ENCODE measurements around the gene CEP85L. TPM values are rescaled to one million over a fixed set of nuclear protein-coding genes. Genes with fewer than 3 reads are reported as not detected.

CEP85L gene
- total RNA-seq (96.4 TPM), polyA plus RNA-seq (10 to 100 TPM; 19.3 to 32.0 (median 26.5) TPM)

GRCh38 chr6:118651282-118652050 lies at the start of gene CEP85L:
Gene CEP85L (minus strand): TSS chr6:118651591. CDS start chr6:118651269, 322 bp downstream.
- ATAC-seq (ENCODE audit: low read depth in 2 of 2) = peak; percentile 94 to 95
- no peaks in the 10 kb centered on the region for H3K9me3 Mint-ChIP-seq
- Histone ChIP-seq H3K4me3 (ENCODE audit: low read depth, low read length) (peak within 1 kb of the TSS; percentile 84), H3K27ac (ENCODE audit: insufficient read depth, low read length, poor library complexity, severe bottlenecking) (peak within 1 kb of the TSS; percentile 87), H3K27me3 (ENCODE audit: control insufficient read depth, insufficient read depth, low read length) (no peaks in the 10 kb centered on the region), H3K36me3 (ENCODE audit: control insufficient read depth, insufficient read depth, low read length) (peaks cover 4% of the 10 kb centered on the region), H3K9me3 (ENCODE audit: control insufficient read depth in 2 of 2, low read length in 2 of 2) (no peaks in the 10 kb centered on the region), H3K4me1 (ENCODE audit: control insufficient read depth, insufficient read depth, low read length, poor library complexity, severe bottlenecking) (peaks cover 33% of the 10 kb centered on the region)
- H3K4me3 Mint-ChIP-seq = peak within 1 kb of the TSS; percentile 85 to 97 (median 93)
- H3K27ac Mint-ChIP-seq = peak within 1 kb of the TSS; percentile 79 to 97 (median 95)
- DNase-seq = peak; percentile 88 to 93 (median 90)
- no peaks in the 10 kb centered on the region for H3K27me3 Mint-ChIP-seq
- peaks cover 4% of the 10 kb centered on the region for H3K36me3 Mint-ChIP-seq
- peaks cover 21 to 51% (median 43%) of the 10 kb centered on the region in 4 donors for H3K4me1 Mint-ChIP-seq

GRCh38 chr6:118700531-118700930 lies 49.1 kb upstream of the CEP85L start:
- H3K27me3 Mint-ChIP-seq = no peaks in the 10 kb centered on the region
- peaks cover 13 to 96% (median 62%) of the 10 kb centered on the region in 4 donors for H3K4me1 Mint-ChIP-seq
- Histone ChIP-seq H3K36me3 (ENCODE audit: control insufficient read depth, insufficient read depth, low read length) (peaks cover 48% of the 10 kb centered on the region), H3K27ac (ENCODE audit: insufficient read depth, low read length, poor library complexity, severe bottlenecking) (no peak overlapping the region), H3K4me1 (ENCODE audit: control insufficient read depth, insufficient read depth, low read length, poor library complexity, severe bottlenecking) (peaks cover 30% of the 10 kb centered on the region), H3K9me3 (ENCODE audit: control insufficient read depth in 2 of 2, low read length in 2 of 2) (no peaks in the 10 kb centered on the region), H3K4me3 (ENCODE audit: low read depth, low read length) (peak overlapping the region; percentile 16), H3K27me3 (ENCODE audit: control insufficient read depth, insufficient read depth, low read length) (no peaks in the 10 kb centered on the region)
- no peaks in the 10 kb centered on the region for H3K9me3 Mint-ChIP-seq
- peak overlapping the region; percentile 27 to 82 (median 49) for H3K27ac Mint-ChIP-seq
- no peak for DNase-seq
- peak overlapping the region in 1 of 4 donors; percentile 31 for H3K4me3 Mint-ChIP-seq
- ATAC-seq (ENCODE audit: low read depth in 2 of 2) = no peak
- H3K36me3 Mint-ChIP-seq = peaks cover 53% of the 10 kb centered on the region

GRCh38 chr6:118697554-118697953 lies 46.2 kb upstream of the CEP85L start:
- H3K9me3 Mint-ChIP-seq = no peaks in the 10 kb centered on the region
- H3K4me3 ChIP-seq (ENCODE audit: low read depth, low read length) = no peak overlapping the region
- ATAC-seq (ENCODE audit: low read depth in 2 of 2) = no peak

GRCh38 chr6:118696271-118696670 lies 44.9 kb upstream of the CEP85L start:
- Histone ChIP-seq H3K27me3 (ENCODE audit: control insufficient read depth, insufficient read depth, low read length) (no peaks in the 10 kb centered on the region), H3K9me3 (ENCODE audit: control insufficient read depth in 2 of 2, low read length in 2 of 2) (no peaks in the 10 kb centered on the region), H3K4me3 (ENCODE audit: low read depth, low read length) (no peak overlapping the region), H3K36me3 (ENCODE audit: control insufficient read depth, insufficient read depth, low read length) (peaks cover 40% of the 10 kb centered on the region), H3K4me1 (ENCODE audit: control insufficient read depth, insufficient read depth, low read length, poor library complexity, severe bottlenecking) (peaks cover 16% of the 10 kb centered on the region), H3K27ac (ENCODE audit: insufficient read depth, low read length, poor library complexity, severe bottlenecking) (no peak overlapping the region)
- ATAC-seq (ENCODE audit: low read depth in 2 of 2) (no peak), DNase-seq (no peak)
- Mint-ChIP-seq H3K27me3 (no peaks in the 10 kb centered on the region), H3K4me3 (peak overlapping the region in 1 of 4 donors; percentile 66), H3K9me3 (no peaks in the 10 kb centered on the region), H3K36me3 (peaks cover 40% of the 10 kb centered on the region), H3K27ac (peak overlapping the region in 1 of 3 donors; percentile 73), H3K4me1 (peaks cover 32 to 94% (median 69%) of the 10 kb centered on the region in 4 donors)

More at GRCh38 chr6:118697554-118697953, 46.2 kb upstream of the CEP85L start:
- Histone ChIP-seq H3K4me1 (ENCODE audit: control insufficient read depth, insufficient read depth, low read length, poor library complexity, severe bottlenecking) (peaks cover 11% of the 10 kb centered on the region), H3K27me3 (ENCODE audit: control insufficient read depth, insufficient read depth, low read length) (no peaks in the 10 kb centered on the region), H3K9me3 (ENCODE audit: control insufficient read depth in 2 of 2, low read length in 2 of 2) (no peaks in the 10 kb centered on the region), H3K27ac (ENCODE audit: insufficient read depth, low read length, poor library complexity, severe bottlenecking) (no peak overlapping the region), H3K36me3 (ENCODE audit: control insufficient read depth, insufficient read depth, low read length) (peaks cover 48% of the 10 kb centered on the region)
- peak overlapping the region in 2 of 3 donors; percentile 64 to 73 for H3K27ac Mint-ChIP-seq
- H3K4me1 Mint-ChIP-seq = peaks cover 32 to 97% (median 69%) of the 10 kb centered on the region in 4 donors
- no peaks in the 10 kb centered on the region for H3K27me3 Mint-ChIP-seq
- H3K4me3 Mint-ChIP-seq = peak overlapping the region in 1 of 4 donors; percentile 17
- peak in 1 of 3 donors; percentile 17 for DNase-seq
- peaks cover 53% of the 10 kb centered on the region for H3K36me3 Mint-ChIP-seq

- Histone ChIP-seq H3K4me1 (ENCODE audit: control insufficient read depth, insufficient read depth, low read length, poor library complexity, severe bottlenecking) (peaks cover 16% of the 10 kb centered on the region), H3K36me3 (ENCODE audit: control insufficient read depth, insufficient read depth, low read length) (peaks cover 26% of the 10 kb centered on the region), H3K9me3 (ENCODE audit: control insufficient read depth in 2 of 2, low read length in 2 of 2) (no peaks in the 10 kb centered on the region), H3K27me3 (ENCODE audit: control insufficient read depth, insufficient read depth, low read length) (no peaks in the 10 kb centered on the region), H3K27ac (ENCODE audit: insufficient read depth, low read length, poor library complexity, severe bottlenecking) (no peak overlapping the region), H3K4me3 (ENCODE audit: low read depth, low read length) (no peak overlapping the region)
- ATAC-seq (ENCODE audit: low read depth in 2 of 2) (no peak), DNase-seq (no peak)
- Mint-ChIP-seq H3K4me3 (peak overlapping the region in 1 of 4 donors; percentile 56), H3K9me3 (no peaks in the 10 kb centered on the region), H3K27me3 (no peaks in the 10 kb centered on the region), H3K36me3 (peaks cover 43% of the 10 kb centered on the region), H3K4me1 (peaks cover 45 to 88% (median 69%) of the 10 kb centered on the region in 4 donors), H3K27ac (peak overlapping the region in 2 of 3 donors; percentile 37 to 65)
Observed at GRCh38 chr6:118693562-118693961, 42.2 kb upstream of the CEP85L start.

GRCh38 chr6:118685823-118686449 lies 34.5 kb upstream of the CEP85L start:
- Histone ChIP-seq H3K27ac (ENCODE audit: insufficient read depth, low read length, poor library complexity, severe bottlenecking) (no peak overlapping the region), H3K9me3 (ENCODE audit: control insufficient read depth in 2 of 2, low read length in 2 of 2) (no peaks in the 10 kb centered on the region), H3K27me3 (ENCODE audit: control insufficient read depth, insufficient read depth, low read length) (no peaks in the 10 kb centered on the region), H3K4me3 (ENCODE audit: low read depth, low read length) (no peak overlapping the region), H3K4me1 (ENCODE audit: control insufficient read depth, insufficient read depth, low read length, poor library complexity, severe bottlenecking) (peaks cover 18% of the 10 kb centered on the region), H3K36me3 (ENCODE audit: control insufficient read depth, insufficient read depth, low read length) (peaks cover 5% of the 10 kb centered on the region)
- DNase-seq = no peak
- Mint-ChIP-seq H3K27me3 (no peaks in the 10 kb centered on the region), H3K36me3 (peaks cover 35% of the 10 kb centered on the region), H3K4me1 (peaks cover 54 to 74% (median 67%) of the 10 kb centered on the region in 4 donors), H3K4me3 (peak overlapping the region in 1 of 4 donors; percentile 41), H3K27ac (peak overlapping the region; percentile 48 to 74 (median 69)), H3K9me3 (no peaks in the 10 kb centered on the region)
- no peak for ATAC-seq (ENCODE audit: low read depth in 2 of 2)

GRCh38 chr6:118683881-118684872 lies 32.8 kb upstream of the CEP85L start:
- peak in 1 of 2 donors; percentile 18 for ATAC-seq (ENCODE audit: low read depth in 2 of 2)
- no peaks in the 10 kb centered on the region for H3K27me3 Mint-ChIP-seq
- H3K4me1 ChIP-seq (ENCODE audit: control insufficient read depth, insufficient read depth, low read length, poor library complexity, severe bottlenecking) = peaks cover 33% of the 10 kb centered on the region
- H3K9me3 Mint-ChIP-seq = no peaks in the 10 kb centered on the region
- no peaks in the 10 kb centered on the region for H3K36me3 ChIP-seq (ENCODE audit: control insufficient read depth, insufficient read depth, low read length)
- H3K36me3 Mint-ChIP-seq = peaks cover 22% of the 10 kb centered on the region
- H3K27ac ChIP-seq (ENCODE audit: insufficient read depth, low read length, poor library complexity, severe bottlenecking) = peak overlapping the region; percentile 19
- peak in 1 of 3 donors; percentile 12 for DNase-seq
- peaks cover 53 to 75% (median 63%) of the 10 kb centered on the region in 4 donors for H3K4me1 Mint-ChIP-seq
- H3K27ac Mint-ChIP-seq = peak overlapping the region; percentile 56 to 91 (median 81)
- peak overlapping the region; percentile 32 for H3K4me3 ChIP-seq (ENCODE audit: low read depth, low read length)
- H3K27me3 ChIP-seq (ENCODE audit: control insufficient read depth, insufficient read depth, low read length) = no peaks in the 10 kb centered on the region
- H3K9me3 ChIP-seq (ENCODE audit: control insufficient read depth in 2 of 2, low read length in 2 of 2) = no peaks in the 10 kb centered on the region
- H3K4me3 Mint-ChIP-seq = peak overlapping the region in 3 of 4 donors; percentile 31 to 47 (median 35)
